ENCODE results near the gene PMM2.

The PMM2 gene

GRCh38 chr16:8864480-8865110, 67.0 kb downstream of the PMM2 start:
- no peak for TF ChIP-seq CTCF (conservative IDR thresholded peaks at IDR 0.05; ENCODE audit: low read length)
- no peak for DNase-seq (ENCODE audit: low read depth)
- no peak overlapping the region for H3K4me3 ChIP-seq (ENCODE audit: low read length)

GRCh38 chr16:8865145-8865882, 67.7 kb downstream of the PMM2 start:
- H3K4me3 ChIP-seq (ENCODE audit: low read length), result no peak overlapping the region
- TF ChIP-seq CTCF (conservative IDR thresholded peaks at IDR 0.05; ENCODE audit: low read length), result no peak
- no peak for DNase-seq (ENCODE audit: low read depth)

GRCh38 chr16:8866118-8866883, 68.7 kb downstream of the PMM2 start:
- H3K4me3 ChIP-seq (ENCODE audit: low read length), result peak overlapping the region; percentile 87
- DNase-seq (ENCODE audit: low read depth), result no peak

GRCh38 chr16:8866884-8867215, 69.2 kb downstream of the PMM2 start:
- DNase-seq (ENCODE audit: low read depth), result no peak
- peak overlapping the region; percentile 87 for H3K4me3 ChIP-seq (ENCODE audit: low read length)
- TF ChIP-seq CTCF (conservative IDR thresholded peaks at IDR 0.05; ENCODE audit: low read length), result no peak

More at GRCh38 chr16:8866118-8866883, 68.7 kb downstream of the PMM2 start:
- no peak for TF ChIP-seq CTCF (conservative IDR thresholded peaks at IDR 0.05; ENCODE audit: low read length)

GRCh38 chr16:8867216-8867931, 69.7 kb downstream of the PMM2 start:
- peak overlapping the region; percentile 87 for H3K4me3 ChIP-seq (ENCODE audit: low read length)
- no peak for TF ChIP-seq CTCF (conservative IDR thresholded peaks at IDR 0.05; ENCODE audit: low read length)
- DNase-seq (ENCODE audit: low read depth), result no peak

GRCh38 chr16:8867932-8868415, 70.3 kb downstream of the PMM2 start:
- no peak for TF ChIP-seq CTCF (conservative IDR thresholded peaks at IDR 0.05; ENCODE audit: low read length)
- peak overlapping the region; percentile 87 for H3K4me3 ChIP-seq (ENCODE audit: low read length)
- no peak for DNase-seq (ENCODE audit: low read depth)

All from AG10803 (cell line).